HG02642 (cell line): ENCODE data around the gene OR2J2.
"Not testable (repeated sequence)": the region's sequence is repeated elsewhere in the genome, so short reads cannot be mapped to it uniquely, and the experiment has no call there.

Experiments
- ATAC-seq: cut with Tn5 transposase; IDR thresholded peaks from one replicate; pipeline ENCODE4 v1.9.1; 2021; ENCODE audit warnings: mild to moderate bottlenecking; ENCODE audit not compliant: unreplicated experiment, poor library complexity

Gene OR2J2

DNA sequence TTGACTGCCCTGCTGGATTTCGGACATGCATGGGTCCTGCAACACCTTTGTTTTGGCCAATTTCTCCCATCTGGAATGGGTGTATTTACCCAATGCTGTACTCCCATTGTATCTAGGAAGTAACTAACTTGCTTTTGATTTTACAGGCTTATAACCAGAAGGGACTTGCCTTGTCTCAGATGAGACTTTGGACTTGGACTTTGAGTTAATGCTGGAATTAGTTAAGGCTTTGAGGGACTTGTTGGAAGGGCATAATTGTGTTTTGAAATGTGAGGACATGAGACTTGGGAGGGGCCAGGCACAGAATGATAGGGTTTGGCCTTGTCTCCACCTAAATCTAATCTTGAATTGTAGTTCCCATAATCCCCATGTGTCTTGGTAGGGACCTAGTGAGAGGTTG, 47.3 kb downstream of the OR2J2 start:
- ATAC-seq = not testable (repeated sequence)
